ENCODE data around the gene IQCC. TPM values are rescaled to one million over a fixed set of nuclear protein-coding genes. Genes with fewer than 3 reads are reported as not detected.
A peak's percentile ranks its signal among the peaks of the same experiment; 100 is the strongest.

The IQCC gene
- total RNA-seq, 1 donor from 2014 or later: 3.1 TPM

- no peak overlapping the region for H3K27ac Mint-ChIP-seq (ENCODE audit: unreplicated experiment)
- DNase-seq (ENCODE audit: extremely low spot score, unreplicated experiment): no peak
- H3K36me3 Mint-ChIP-seq (ENCODE audit: unreplicated experiment): no peaks in the 10 kb centered on the region
- TF ChIP-seq CTCF (IDR thresholded peaks at IDR 0.05): no peak
- no peaks in the 10 kb centered on the region for H3K9me3 Mint-ChIP-seq (ENCODE audit: unreplicated experiment)
- H3K4me1 Mint-ChIP-seq (ENCODE audit: unreplicated experiment): peaks cover 31% of the 10 kb centered on the region
- H3K27me3 Mint-ChIP-seq (ENCODE audit: unreplicated experiment): no peaks in the 10 kb centered on the region
- peak overlapping the region; percentile 88 for H3K4me3 Mint-ChIP-seq (ENCODE audit: unreplicated experiment)
These were observed 33.9 kb downstream of the IQCC start for GRCh38 chr1:32239337-32239736.

- Mint-ChIP-seq H3K27ac (ENCODE audit: unreplicated experiment) (no peak overlapping the region), H3K9me3 (ENCODE audit: unreplicated experiment) (no peaks in the 10 kb centered on the region), H3K4me3 (ENCODE audit: unreplicated experiment) (peak overlapping the region; percentile 88), H3K4me1 (ENCODE audit: unreplicated experiment) (peaks cover 31% of the 10 kb centered on the region), H3K36me3 (ENCODE audit: unreplicated experiment) (no peaks in the 10 kb centered on the region), H3K27me3 (ENCODE audit: unreplicated experiment) (no peaks in the 10 kb centered on the region)
- no peak for DNase-seq (ENCODE audit: extremely low spot score, unreplicated experiment)
- TF ChIP-seq CTCF (IDR thresholded peaks at IDR 0.05): no peak
These were observed 34.3 kb downstream of the IQCC start for GRCh38 chr1:32239790-32240139.

GRCh38 chr1:32240140-32240951 is 34.9 kb downstream of the IQCC start:
- Mint-ChIP-seq H3K4me3 (ENCODE audit: unreplicated experiment) (peak overlapping the region; percentile 88), H3K4me1 (ENCODE audit: unreplicated experiment) (peaks cover 31% of the 10 kb centered on the region), H3K9me3 (ENCODE audit: unreplicated experiment) (no peaks in the 10 kb centered on the region), H3K27me3 (ENCODE audit: unreplicated experiment) (no peaks in the 10 kb centered on the region), H3K36me3 (ENCODE audit: unreplicated experiment) (no peaks in the 10 kb centered on the region), H3K27ac (ENCODE audit: unreplicated experiment) (peak overlapping the region; percentile 93)
- TF ChIP-seq CTCF (IDR thresholded peaks at IDR 0.05): peak; percentile 25
- peak; percentile 88 for DNase-seq (ENCODE audit: extremely low spot score, unreplicated experiment)

GRCh38 chr1:32241001-32241763 is 35.7 kb downstream of the IQCC start:
- H3K4me3 Mint-ChIP-seq (ENCODE audit: unreplicated experiment): peak overlapping the region; percentile 88
- H3K4me1 Mint-ChIP-seq (ENCODE audit: unreplicated experiment): peaks cover 29% of the 10 kb centered on the region
- DNase-seq (ENCODE audit: extremely low spot score, unreplicated experiment): peak; percentile 86
- H3K27ac Mint-ChIP-seq (ENCODE audit: unreplicated experiment): peak overlapping the region; percentile 93
- no peak for TF ChIP-seq CTCF (IDR thresholded peaks at IDR 0.05)
- H3K36me3 Mint-ChIP-seq (ENCODE audit: unreplicated experiment): no peaks in the 10 kb centered on the region
- no peaks in the 10 kb centered on the region for H3K9me3 Mint-ChIP-seq (ENCODE audit: unreplicated experiment)
- H3K27me3 Mint-ChIP-seq (ENCODE audit: unreplicated experiment): no peaks in the 10 kb centered on the region

- DNase-seq (ENCODE audit: extremely low spot score, unreplicated experiment): no peak
- Mint-ChIP-seq H3K9me3 (ENCODE audit: unreplicated experiment) (no peaks in the 10 kb centered on the region), H3K4me3 (ENCODE audit: unreplicated experiment) (no peak overlapping the region), H3K36me3 (ENCODE audit: unreplicated experiment) (no peaks in the 10 kb centered on the region), H3K27me3 (ENCODE audit: unreplicated experiment) (no peaks in the 10 kb centered on the region), H3K4me1 (ENCODE audit: unreplicated experiment) (peaks cover 37% of the 10 kb centered on the region), H3K27ac (ENCODE audit: unreplicated experiment) (peak overlapping the region; percentile 71)
- TF ChIP-seq CTCF (IDR thresholded peaks at IDR 0.05): no peak
These were observed 36.9 kb downstream of the IQCC start for GRCh38 chr1:32242341-32242851.
